K562 (cell line): ENCODE results near the gene RUNDC3A. TPM values are rescaled to one million over a fixed set of nuclear protein-coding genes. Genes with fewer than 3 reads are reported as not detected.

Experiments
- ATF3 ChIP-seq, 2 experiments: fragments of 450-650 bp in 1 of 2; sonication (generic) in 1 of 2; formaldehyde crosslinking in 1 of 2; IDR thresholded peaks in 1 of 2; conservative IDR thresholded peaks in 1 of 2; 2 replicates each; pipeline versions ENCODE4 v1.6.1 to v1.8.1; 2016 to 2023; ENCODE audit warnings: mild to moderate bottlenecking in 2 of 2, moderate library complexity in 2 of 2, inconsistent platforms in 1 of 2, missing genetic modification reagents in 1 of 2
- CREB1 ChIP-seq, 2 experiments: sonication (generic) in 1 of 2; formaldehyde crosslinking in 1 of 2; IDR thresholded peaks; 2 replicates each; pipeline versions ENCODE4 v1.6.1 to v1.8.0; 2012 to 2022; ENCODE audit warnings: inconsistent platforms in 1 of 2, mild to moderate bottlenecking in 1 of 2, missing genetic modification reagents in 1 of 2, moderate library complexity in 1 of 2
- DPF2 ChIP-seq: fragments of 450-650 bp; IDR thresholded peaks from 2 replicates; pipeline ENCODE4 v1.6.1; 2016
- FOXP1 ChIP-seq: sonication (generic); formaldehyde crosslinking; IDR thresholded peaks from 2 replicates; pipeline ENCODE4 v1.8.0; 2022; ENCODE audit warnings: mild to moderate bottlenecking, missing genetic modification reagents
- HDAC1 ChIP-seq, 2 experiments: fragments of 450-650 bp; IDR thresholded peaks; 2 replicates each; pipeline ENCODE4 v1.6.1; 2016 to 2017; ENCODE audit warnings: inconsistent platforms in 1 of 2, mild to moderate bottlenecking in 1 of 2, moderate library complexity in 1 of 2
- HNRNPLL ChIP-seq: fragments of 200-400 bp; formaldehyde crosslinking; IDR thresholded peaks from 2 replicates; pipeline ENCODE4 v1.6.1; 2017; ENCODE audit warnings: low read length, low read depth, mild to moderate bottlenecking; ENCODE audit not compliant: poor library complexity, severe bottlenecking
- KDM5B ChIP-seq: fragments of 200-600 bp; sonication (generic); IDR thresholded peaks from 2 replicates; pipeline ENCODE4 v1.6.1; 2012; ENCODE audit warnings: low read depth, mild to moderate bottlenecking, moderate library complexity, low read length, control low read depth, inconsistent platforms; ENCODE audit not compliant: insufficient replicate concordance
- LCOR ChIP-seq: sonication (generic); formaldehyde crosslinking; IDR thresholded peaks from 2 replicates; pipeline ENCODE4 v1.8.0; 2022; ENCODE audit warnings: mild to moderate bottlenecking, missing genetic modification reagents
- MCM2 ChIP-seq: fragments of 450-650 bp; IDR thresholded peaks from 2 replicates; pipeline ENCODE4 v1.6.1; 2017; ENCODE audit warnings: low read depth, mild to moderate bottlenecking
- MYC ChIP-seq, 2 experiments: fragments of 250-450 bp in 1 of 2; sonication (Bioruptor Pico) in 1 of 2; IDR thresholded peaks; 2 replicates each; pipeline versions ENCODE4 v1.5.1 to v1.6.1; 2012 to 2021; ENCODE audit warnings: low read depth in 2 of 2, borderline replicate concordance in 1 of 2, improper control_type of control experiment in 1 of 2, low read length in 1 of 2, mild to moderate bottlenecking in 1 of 2, moderate library complexity in 1 of 2
- NFE2 ChIP-seq: IDR thresholded peaks from 2 replicates; pipeline ENCODE4 v1.6.1; 2014; ENCODE audit warnings: antibody characterized with exemption, low read depth
- NONO ChIP-seq, 2 experiments: fragments of 200-400 bp in 1 of 2; fragments of 450-650 bp in 1 of 2; formaldehyde crosslinking in 1 of 2; IDR thresholded peaks; 2 replicates each; pipeline ENCODE4 v1.6.1; 2017; ENCODE audit warnings: low read depth in 2 of 2, mild to moderate bottlenecking in 2 of 2, moderate library complexity in 2 of 2, low read length in 1 of 2
- PCBP1 ChIP-seq: fragments of 200-400 bp; formaldehyde crosslinking; IDR thresholded peaks from 2 replicates; pipeline ENCODE4 v1.6.1; 2018; ENCODE audit warnings: mild to moderate bottlenecking, low read depth, low read length; ENCODE audit not compliant: poor library complexity, severe bottlenecking
- SAFB2 ChIP-seq: fragments of 200-400 bp; formaldehyde crosslinking; IDR thresholded peaks from 2 replicates; pipeline ENCODE4 v1.6.1; 2018; ENCODE audit warnings: borderline replicate concordance, low read length, low read depth, moderate library complexity; ENCODE audit not compliant: severe bottlenecking
- SMAD3 ChIP-seq: fragments of 450-650 bp; formaldehyde crosslinking; conservative IDR thresholded peaks from 2 replicates; pipeline ENCODE4 v1.4.0; 2020; ENCODE audit warnings: mild to moderate bottlenecking
- SMAD4 ChIP-seq: fragments of 250-450 bp; sonication (Bioruptor Pico); conservative IDR thresholded peaks from 2 replicates; pipeline ENCODE4 v1.8.0; 2021; ENCODE audit warnings: inconsistent platforms, mild to moderate bottlenecking, moderate library complexity
- TARDBP ChIP-seq: fragments of 450-650 bp; IDR thresholded peaks from 2 replicates; pipeline ENCODE4 v1.6.1; 2016
- TRIM25 ChIP-seq: fragments of 450-650 bp; IDR thresholded peaks from 2 replicates; pipeline ENCODE4 v1.7.0; 2016; ENCODE audit warnings: borderline replicate concordance
- YY1 ChIP-seq, 3 experiments: IDR thresholded peaks; 2 replicates each; pipeline ENCODE4 v1.6.1; 2011; ENCODE audit warnings: low read length in 2 of 3, mild to moderate bottlenecking in 2 of 3, moderate library complexity in 2 of 3, borderline replicate concordance in 1 of 3, control low read depth in 1 of 3, low read depth in 1 of 3; ENCODE audit not compliant: insufficient read depth in 3 of 3, insufficient replicate concordance in 2 of 3, control insufficient read depth in 1 of 3, insufficient read length in 1 of 3; ENCODE audit errors: extremely low read depth in 1 of 3
- ZNF174 ChIP-seq: fragments of 250-450 bp; sonication (Bioruptor Pico); IDR thresholded peaks from 2 replicates; pipeline ENCODE4 v1.4.0; 2020; ENCODE audit warnings: mild to moderate bottlenecking
- ZNF395 ChIP-seq: fragments of 200-800 bp; sonication (Bioruptor generic); IDR thresholded peaks from 2 replicates; pipeline ENCODE4 v1.6.1; 2017; ENCODE audit warnings: missing genetic modification characterization, missing compliant biosample characterization
- polyA plus RNA-seq, 8 experiments: library from polyadenylated mRNA; depleted of rRNA in 4 of 8; stranded (reverse) in 5 of 8; unstranded in 3 of 8; fragments of >200 nt; fragmentation: Nextera tagmentation in 2 of 8; fragmentation: Illumina TruSeq in 1 of 8; extraction: Ambion mirVana in 2 of 8; extraction: Trizol in 1 of 8; gene quantifications; 2 replicates each; pipeline versions ENCODE4 v1.2.1 to v1.2.3, GENCODE V29; 2011 to 2014; ENCODE audit warnings: inconsistent platforms in 1 of 8, missing spikeins in 1 of 8
- total RNA-seq, 7 experiments: library from RNA; depleted of rRNA in 6 of 7; stranded (reverse); fragments of >200 nt in 6 of 7; fragmentation: Illumina TruSeq in 2 of 7; extraction: Trizol in 2 of 7; gene quantifications; 2 replicates each; pipeline versions ENCODE4 v1.2.1 to v1.2.3, GENCODE V29; 2011 to 2021; ENCODE audit warnings: low replicate concordance in 1 of 7

The RUNDC3A gene
- total and polyA plus RNA-seq, 9 of the 15 experiments (the other 6 are each of a cell fraction or from before 2014, with no cell fraction given) = not detected

DNA sequence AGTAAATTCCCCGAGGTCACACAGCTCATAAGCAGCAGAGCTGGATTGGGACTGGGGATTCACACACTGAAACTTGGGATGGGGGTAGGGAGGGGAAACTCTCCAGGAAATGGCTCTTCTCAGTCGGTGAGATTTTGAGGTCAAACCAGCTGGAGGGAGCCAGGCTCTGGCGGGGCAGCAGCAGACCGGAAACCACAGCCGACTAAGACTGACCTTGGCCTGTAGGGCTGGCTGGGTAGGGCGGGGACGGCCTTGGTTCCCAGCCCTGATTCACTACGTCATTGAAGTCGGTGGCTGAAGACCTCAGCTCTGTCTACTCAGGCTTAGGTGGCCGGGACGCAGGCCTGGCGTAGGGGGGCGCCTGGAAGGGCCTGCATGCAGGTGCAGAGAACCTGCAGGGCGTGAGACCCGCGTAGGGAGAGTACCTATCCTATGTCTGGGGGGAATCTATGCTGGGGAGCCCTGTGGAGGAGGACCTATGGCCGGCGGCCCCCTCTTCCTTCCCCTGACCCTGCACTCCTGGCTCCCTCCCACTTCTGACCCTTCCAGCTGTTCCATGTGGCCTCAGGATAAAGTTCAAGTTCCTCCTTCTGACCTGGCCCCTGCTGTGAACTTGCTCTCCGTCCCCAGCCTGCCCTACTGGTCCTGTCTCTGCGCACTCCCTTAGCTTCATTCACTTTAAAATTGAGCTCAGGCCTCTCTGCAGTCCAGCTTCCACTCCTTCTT, 28.6 kb upstream of the RUNDC3A start (continued):
- TF ChIP-seq ZNF395 (CRISPR knock-in tag) = peak; percentile 68; the same call in 1 of the 2 replicates
- TF ChIP-seq YY1 (IDR thresholded peaks at IDR 0.05; ENCODE audit: borderline replicate concordance in 1 of 3, control insufficient read depth in 1 of 3, extremely low read depth in 1 of 3, insufficient read depth in 3 of 3, insufficient read length in 1 of 3, insufficient replicate concordance in 2 of 3, low read depth in 1 of 3, low read length in 2 of 3) = peak in 1 of 3 experiments; percentile 15
- TF ChIP-seq ATF3 (IDR thresholded peaks at IDR 0.05) = 0 out of 2 replicates have a peak, but pooled peaks have one; percentile 8
- no peak for TF ChIP-seq ATF3 (CRISPR knock-in tag; conservative IDR thresholded peaks at IDR 0.05)
- no peak for TF ChIP-seq LCOR (CRISPR knock-in tag)
- 0 out of 4 replicates have a peak, but pooled peaks of 1 of the 2 experiments have one; percentile 10 for TF ChIP-seq NONO (IDR thresholded peaks at IDR 0.05; ENCODE audit: low read depth in 2 of 2, low read length in 1 of 2)
- TF ChIP-seq MCM2 = no peak
- no peak for TF ChIP-seq SAFB2
- no peak for TF ChIP-seq ZNF174 (CRISPR knock-in tag)
- TF ChIP-seq TRIM25 = no peak
- TF ChIP-seq DPF2 = peak; percentile 61; the same call in 1 of the 2 replicates
- no peak; the same call in 1 of the 2 replicates for TF ChIP-seq MYC (IDR thresholded peaks at IDR 0.05; ENCODE audit: low read depth, low read length)
- peak; percentile 39; the same call in 1 of the 2 replicates for TF ChIP-seq MYC (CRISPR knock-in tag; IDR thresholded peaks at IDR 0.05; ENCODE audit: borderline replicate concordance, low read depth)
- TF ChIP-seq NFE2 = peak; percentile 5; the same call in 1 of the 2 replicates
- no peak; the same call in 1 of the 2 replicates for TF ChIP-seq CREB1 (IDR thresholded peaks at IDR 0.05)
- peak; percentile 37; the same call in 1 of the 2 replicates for TF ChIP-seq CREB1 (CRISPR knock-in tag; IDR thresholded peaks at IDR 0.05)
- TF ChIP-seq HNRNPLL = no peak
- peak in 1 of 2 experiments; percentile 48; a peak in 1 of 4 replicates for TF ChIP-seq HDAC1 (IDR thresholded peaks at IDR 0.05)
- TF ChIP-seq PCBP1 = no peak
- peak; percentile 51 for TF ChIP-seq KDM5B
- TF ChIP-seq SMAD4 (CRISPR knock-in tag) = peak; percentile 95
- TF ChIP-seq FOXP1 (CRISPR knock-in tag) = 0 out of 2 replicates have a peak, but pooled peaks have one; percentile 25
- TF ChIP-seq TARDBP = 0 out of 2 replicates have a peak, but pooled peaks have one; percentile 22
- 0 out of 2 replicates have a peak, but pooled peaks have one; percentile 4 for TF ChIP-seq SMAD3 (CRISPR knock-in tag)
